K562 (cell line): ENCODE measurements around the gene ST6GALNAC2. TPM values are rescaled to one million over a fixed set of nuclear protein-coding genes. Genes with fewer than 3 reads are reported as not detected.

Experiments used
- ATF7 ChIP-seq: fragments of 450-650 bp; IDR thresholded peaks from 2 replicates; pipeline ENCODE4 v1.7.1; 2014; ENCODE audit warnings: mild to moderate bottlenecking, moderate library complexity
- BCOR ChIP-seq: fragments of 450-650 bp; IDR thresholded peaks from 2 replicates; pipeline ENCODE4 v1.6.1; 2016
- BHLHE40 ChIP-seq: IDR thresholded peaks from 2 replicates; pipeline ENCODE4 v1.6.1; 2011; ENCODE audit warnings: low read length, improper control_type of control experiment
- CBFA2T2 ChIP-seq: fragments of 450-650 bp; conservative IDR thresholded peaks from 2 replicates; pipeline ENCODE4 v1.6.1; 2017; ENCODE audit warnings: mild to moderate bottlenecking
- CTCFL ChIP-seq: IDR thresholded peaks from 2 replicates; pipeline ENCODE4 v1.6.1; 2011; ENCODE audit warnings: borderline replicate concordance, low read depth, mild to moderate bottlenecking, moderate library complexity, low read length; ENCODE audit not compliant: insufficient read depth, poor library complexity, severe bottlenecking
- DPF2 ChIP-seq: fragments of 450-650 bp; IDR thresholded peaks from 2 replicates; pipeline ENCODE4 v1.6.1; 2016
- E2F6 ChIP-seq, 2 experiments: IDR thresholded peaks; 2 replicates each; pipeline ENCODE4 v1.6.1; 2011; ENCODE audit warnings: borderline replicate concordance in 1 of 2, control low read depth in 1 of 2, low read depth in 1 of 2, low read length in 1 of 2, mild to moderate bottlenecking in 1 of 2, mixed read lengths in 1 of 2, moderate library complexity in 1 of 2; ENCODE audit not compliant: insufficient read depth in 1 of 2, insufficient read length in 1 of 2, poor library complexity in 1 of 2, severe bottlenecking in 1 of 2; ENCODE audit errors: extremely low read depth in 1 of 2
- JUND ChIP-seq, 2 experiments: IDR thresholded peaks; 2 replicates in 1 of 2; 3 replicates in 1 of 2; pipeline ENCODE4 v1.6.1; 2011; ENCODE audit warnings: borderline replicate concordance in 2 of 2, low read depth in 2 of 2, low read length in 2 of 2, improper control_type of control experiment in 1 of 2, missing biosample characterization in 1 of 2, missing genetic modification characterization in 1 of 2, missing genetic modification reagents in 1 of 2
- MAFF ChIP-seq: IDR thresholded peaks from 2 replicates; pipeline ENCODE4 v1.6.1; 2012; ENCODE audit warnings: low read length, improper control_type of control experiment
- MAX ChIP-seq: sonication (generic); formaldehyde crosslinking; IDR thresholded peaks from 2 replicates; pipeline ENCODE4 v1.9.0; 2022; ENCODE audit warnings: mild to moderate bottlenecking, missing genetic modification reagents
- MED1 ChIP-seq: sonication (generic); formaldehyde crosslinking; IDR thresholded peaks from 2 replicates; pipeline ENCODE4 v1.8.1; 2023; ENCODE audit warnings: missing genetic modification reagents, borderline replicate concordance
- NR4A1 ChIP-seq, 2 experiments: fragments of 250-450 bp in 1 of 2; fragments of 450-650 bp in 1 of 2; sonication (Bioruptor Pico) in 1 of 2; IDR thresholded peaks; 2 replicates each; pipeline versions ENCODE4 v1.4.0 to v1.6.1; 2016 to 2020; ENCODE audit warnings: mild to moderate bottlenecking in 2 of 2, missing compliant biosample characterization in 1 of 2, missing genetic modification characterization in 1 of 2, moderate library complexity in 1 of 2
- NRF1 ChIP-seq, 2 experiments: fragments of 450-650 bp; IDR thresholded peaks in 1 of 2; conservative IDR thresholded peaks in 1 of 2; 2 replicates each; pipeline ENCODE4 v1.6.1; 2014; ENCODE audit warnings: mild to moderate bottlenecking in 2 of 2
- POLR2AphosphoS5 ChIP-seq: IDR thresholded peaks from 2 replicates; pipeline ENCODE4 v1.6.1; 2011; ENCODE audit warnings: mild to moderate bottlenecking, low read depth, low read length, moderate library complexity; ENCODE audit not compliant: control insufficient read depth, insufficient read depth
- POLR2H ChIP-seq: IDR thresholded peaks from 2 replicates; pipeline ENCODE4 v1.6.1; 2016; ENCODE audit warnings: missing genetic modification characterization, low read depth, mild to moderate bottlenecking, control low read depth, missing compliant biosample characterization, moderate library complexity
- SMARCA4 ChIP-seq: fragments of 450-650 bp; IDR thresholded peaks from 2 replicates; pipeline ENCODE4 v1.6.1; 2016
- TCF3 ChIP-seq: sonication (generic); formaldehyde crosslinking; IDR thresholded peaks from 2 replicates; pipeline ENCODE4 v1.4.0; 2020; ENCODE audit warnings: mild to moderate bottlenecking, missing genetic modification reagents
- ZNF316 ChIP-seq: fragments of 450-650 bp; IDR thresholded peaks from 2 replicates; pipeline ENCODE4 v1.6.1; 2016
- ZNF398 ChIP-seq: fragments of 250-450 bp; sonication (Bioruptor Pico); IDR thresholded peaks from 2 replicates; pipeline ENCODE4 v1.8.0; 2021; ENCODE audit warnings: moderate library complexity, mild to moderate bottlenecking, inconsistent platforms
- polyA plus RNA-seq, 8 experiments: library from polyadenylated mRNA; depleted of rRNA in 4 of 8; stranded (reverse) in 5 of 8; unstranded in 3 of 8; fragments of >200 nt; fragmentation: Nextera tagmentation in 2 of 8; fragmentation: Illumina TruSeq in 1 of 8; extraction: Ambion mirVana in 2 of 8; extraction: Trizol in 1 of 8; gene quantifications; 2 replicates each; pipeline versions ENCODE4 v1.2.1 to v1.2.3, GENCODE V29; 2011 to 2014; ENCODE audit warnings: inconsistent platforms in 1 of 8, missing spikeins in 1 of 8
- total RNA-seq, 7 experiments: library from RNA; depleted of rRNA in 6 of 7; stranded (reverse); fragments of >200 nt in 6 of 7; fragmentation: Illumina TruSeq in 2 of 7; extraction: Trizol in 2 of 7; gene quantifications; 2 replicates each; pipeline versions ENCODE4 v1.2.1 to v1.2.3, GENCODE V29; 2011 to 2021; ENCODE audit warnings: low replicate concordance in 1 of 7

The ST6GALNAC2 gene
- total and polyA plus RNA-seq, 9 of the 15 experiments (the other 6 are each of a cell fraction or from before 2014, with no cell fraction given): 0.18 TPM; not detected in 8

GRCh38 chr17:76577876-76578275 lies 7.8 kb downstream of the ST6GALNAC2 start (continued):
- TF ChIP-seq CTCFL (no peak), DPF2 (peak; percentile 65), BCOR (no peak), CBFA2T2 (0 out of 2 replicates have a peak, but pooled peaks have one; percentile 41), POLR2AphosphoS5 (peak; percentile 49), MED1 (CRISPR knock-in tag) (no peak), ATF7 (0 out of 2 replicates have a peak, but pooled peaks have one; percentile 16), TCF3 (CRISPR knock-in tag) (peak; percentile 85), NR4A1 (CRISPR knock-in tag; IDR thresholded peaks at IDR 0.05) (no peak), NR4A1 (tag; IDR thresholded peaks at IDR 0.05) (0 out of 2 replicates have a peak, but pooled peaks have one; percentile 30), SMARCA4 (0 out of 2 replicates have a peak, but pooled peaks have one; percentile 46), JUND (IDR thresholded peaks at IDR 0.05; ENCODE audit: borderline replicate concordance, low read depth, low read length) (peak; percentile 55; the same call in 1 of the 2 replicates), JUND (tag; IDR thresholded peaks at IDR 0.05; ENCODE audit: borderline replicate concordance, low read depth, low read length) (no peak; the same call in 2 of the 3 replicates), MAX (CRISPR knock-in tag) (peak; percentile 81), ZNF398 (CRISPR knock-in tag) (no peak), MAFF (peak; percentile 59), ZNF316 (peak; percentile 40), BHLHE40 (peak; percentile 39; the same call in 1 of the 2 replicates), POLR2H (tag) (no peak), NRF1 (conservative IDR thresholded peaks at IDR 0.05 in 1 of 2, IDR thresholded peaks at IDR 0.05 in 1 of 2) (peak in 1 of 2 experiments; percentile 25; a peak in 2 of 4 replicates), E2F6 (IDR thresholded peaks at IDR 0.05; ENCODE audit: borderline replicate concordance in 1 of 2, extremely low read depth in 1 of 2, insufficient read depth in 1 of 2, insufficient read length in 1 of 2, low read depth in 1 of 2, low read length in 1 of 2, poor library complexity in 1 of 2, severe bottlenecking in 1 of 2) (peak in 1 of 2 experiments; percentile 21)
